ENCODE data around the gene SCUBE3. TPM values are rescaled to one million over a fixed set of nuclear protein-coding genes. Genes with fewer than 3 reads are reported as not detected.

SCUBE3 gene
- total and polyA plus RNA-seq, 2 of the 8 experiments (the other 6 are each of a cell fraction or from before 2014, with no cell fraction given), result 0.80 to 1.0 TPM

DNA sequence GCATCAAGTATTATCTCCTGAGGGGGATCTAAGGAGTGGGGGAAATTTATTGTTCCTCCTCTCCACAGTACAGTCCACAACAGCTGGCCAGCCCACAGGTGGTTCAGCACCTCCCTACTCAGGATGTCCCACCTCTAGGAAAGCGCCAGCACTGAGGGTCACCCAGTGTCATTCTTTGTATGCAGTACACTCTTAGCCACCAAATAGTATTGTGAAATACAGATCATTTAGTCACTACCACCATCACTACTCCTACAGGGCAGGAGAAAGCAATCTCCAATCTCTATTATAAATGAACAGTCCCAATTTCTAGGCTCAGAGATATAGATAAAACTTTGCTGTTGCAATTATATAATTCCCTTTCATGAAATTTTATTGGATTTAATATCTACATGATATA, 39.5 kb downstream of the SCUBE3 start (continued):
- no peak for TF ChIP-seq SIX5 (IDR thresholded peaks at IDR 0.05; ENCODE audit: low read depth, low read length)
- TF ChIP-seq CHD7 (IDR thresholded peaks at IDR 0.05; ENCODE audit: insufficient replicate concordance, low read length), result no peak
- no peak for TF ChIP-seq CTBP2 (IDR thresholded peaks at IDR 0.05; ENCODE audit: borderline replicate concordance, insufficient read depth, insufficient read length, low read length)

Data from H1 (cell line).